Endothelial cell of umbilical vein (primary cell): ENCODE measurements around the gene DPP6.

ENCODE experiments used
- CTCF ChIP-seq, 2 donors: IDR thresholded peaks; 1 replicate in 1 of 2; 2 replicates in 1 of 2; pipeline ENCODE4 v1.5.1; 2011; ENCODE audit warnings: low read length in 2 of 2, mild to moderate bottlenecking in 2 of 2, moderate library complexity in 2 of 2, control low read depth in 1 of 2, inconsistent platforms in 1 of 2, low read depth in 1 of 2; ENCODE audit not compliant: insufficient read depth in 1 of 2; ENCODE audit errors: extremely low read depth in 1 of 2
- EZH2 ChIP-seq: IDR thresholded peaks from 2 replicates; pipeline ENCODE4 v1.6.1; 2012; ENCODE audit warnings: borderline replicate concordance, low read depth, mild to moderate bottlenecking, moderate library complexity, low read length, inconsistent platforms; ENCODE audit not compliant: severe bottlenecking
- FOS ChIP-seq: IDR thresholded peaks from 2 replicates; pipeline ENCODE4 v1.6.1; 2011; ENCODE audit warnings: mild to moderate bottlenecking, low read length, moderate library complexity, borderline replicate concordance; ENCODE audit not compliant: insufficient read depth
- GATA2 ChIP-seq: IDR thresholded peaks from 2 replicates; pipeline ENCODE4 v1.7.0; 2011; ENCODE audit warnings: low read depth, mild to moderate bottlenecking, moderate library complexity, mixed read lengths, low read length; ENCODE audit not compliant: insufficient read length, insufficient read depth
- MAX ChIP-seq: IDR thresholded peaks from 2 replicates; pipeline ENCODE4 v1.6.1; 2011; ENCODE audit not compliant: insufficient read depth, insufficient read length
- MYC ChIP-seq: IDR thresholded peaks from one replicate; pipeline ENCODE4 v1.6.1; 2011; ENCODE audit warnings: mild to moderate bottlenecking, low read depth, low read length
- POLR2A ChIP-seq: IDR thresholded peaks from 2 replicates; pipeline ENCODE4 v1.6.1; 2012; ENCODE audit warnings: low read depth, mild to moderate bottlenecking, control low read depth, low read length
- POLR2AphosphoS5 ChIP-seq: IDR thresholded peaks from 2 replicates; pipeline ENCODE4 v1.6.1; 2012; ENCODE audit warnings: low read depth, mild to moderate bottlenecking, control low read depth, low read length, moderate library complexity; ENCODE audit not compliant: insufficient read depth

- TF ChIP-seq EZH2 (no peak), GATA2 (no peak), POLR2AphosphoS5 (no peak), CTCF (IDR thresholded peaks at IDR 0.05; ENCODE audit: extremely low read depth in 1 of 2, insufficient read depth in 1 of 2, low read depth in 1 of 2, low read length in 2 of 2) (no peak), POLR2A (no peak), MAX (no peak), FOS (no peak), MYC (no peak)
These were observed 540.2 kb downstream of the DPP6 start for GRCh38 chr7:154592388-154592787.
